GM18520 (cell line): ENCODE measurements around the gene GCNT3.

Experiments
- ATAC-seq: cut with Tn5 transposase; IDR thresholded peaks from one replicate; pipeline ENCODE4 v1.9.1; 2021; ENCODE audit not compliant: unreplicated experiment

Gene GCNT3

GRCh38 chr15:59611276-59612260, at the start of gene GCNT3:
TSS of gene GCNT3 (plus strand) at chr15:59611783. CDS start at chr15:59618239, 6,456 bp downstream.
- ATAC-seq = no peak

- no peak for ATAC-seq
These were observed 49.0 kb upstream of the GCNT3 start for GRCh38 chr15:59562448-59563186.

DNA sequence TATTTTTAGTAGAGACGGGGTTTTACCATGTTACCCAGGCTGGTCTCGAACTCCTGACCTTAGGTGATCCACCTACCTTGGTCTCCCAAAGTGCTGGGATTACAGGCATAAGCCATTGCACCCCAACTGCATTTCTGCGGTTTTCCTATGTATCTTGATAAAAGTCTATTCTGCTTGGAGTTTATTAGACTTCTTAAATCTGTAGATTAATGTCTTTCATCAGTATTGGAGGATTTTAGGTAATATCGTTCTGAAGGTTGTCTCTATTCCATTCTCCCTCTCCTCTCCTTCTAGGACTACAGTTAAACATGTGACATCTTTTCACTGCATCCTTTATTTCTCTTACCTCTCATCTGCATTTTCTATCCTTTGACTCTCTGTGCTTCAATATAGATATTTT, 46.3 kb upstream of the GCNT3 start:
- no peak for ATAC-seq

- ATAC-seq = no peak
These were observed 44.3 kb upstream of the GCNT3 start for GRCh38 chr15:59567324-59567723.

DNA sequence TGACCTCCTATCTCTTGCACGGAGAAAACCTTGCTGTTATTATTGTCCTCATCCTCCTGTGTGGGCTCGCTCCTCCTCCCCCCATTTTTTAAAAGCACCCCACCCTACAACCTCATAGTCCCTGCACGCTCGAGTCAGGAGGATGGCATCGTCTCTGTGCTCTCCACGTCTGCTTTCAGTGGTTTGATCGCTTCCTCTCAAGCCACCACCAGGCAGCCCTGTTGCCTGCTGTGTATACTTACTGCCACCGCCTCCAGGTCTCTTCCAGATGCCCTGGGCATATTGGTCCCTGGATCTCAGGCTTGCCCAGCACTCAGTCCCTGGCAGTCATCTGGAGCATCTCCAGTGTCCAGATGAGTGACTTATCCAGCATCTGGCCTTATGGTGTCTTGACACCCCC, 42.1 kb upstream of the GCNT3 start:
- no peak for ATAC-seq

DNA sequence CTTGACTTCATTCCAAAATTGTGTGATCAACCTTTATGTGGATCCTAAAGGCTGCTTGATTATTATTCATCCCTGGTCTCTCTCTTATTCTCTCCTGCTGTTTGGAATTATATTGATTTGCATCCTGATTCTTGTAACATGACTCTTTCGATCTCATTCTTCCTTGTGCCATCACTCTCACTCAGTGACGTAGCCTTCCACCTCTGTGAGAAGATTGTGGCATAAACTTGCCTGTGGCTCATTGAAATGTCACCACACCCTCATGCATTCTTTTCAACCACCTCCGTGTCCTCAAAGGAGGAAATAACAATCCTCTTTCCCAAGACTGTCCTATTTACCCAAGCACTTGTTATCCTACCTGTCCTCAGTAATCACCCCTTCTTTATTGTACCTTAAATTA, 41.3 kb upstream of the GCNT3 start:
- ATAC-seq = no peak

DNA sequence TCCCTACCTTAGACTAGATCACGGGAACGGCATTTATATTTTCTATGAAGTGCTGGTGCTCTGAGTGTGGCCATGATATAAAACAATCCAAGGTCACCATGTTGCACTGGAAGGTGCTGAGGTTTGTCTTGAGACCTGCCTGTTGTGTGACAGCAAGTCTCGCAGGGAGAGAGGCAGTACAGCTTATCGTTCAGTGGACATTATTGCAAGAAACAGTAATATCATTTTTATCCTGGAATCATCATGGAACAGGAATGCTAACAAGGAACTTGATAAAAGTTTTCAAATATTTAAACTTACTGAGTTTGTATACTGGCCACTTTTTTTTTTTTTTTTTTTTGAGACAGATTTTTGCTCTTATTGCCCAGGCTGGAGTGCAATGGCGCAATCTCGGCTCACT, 40.0 kb upstream of the GCNT3 start:
- no peak for ATAC-seq

GRCh38 chr15:59583088-59583487, 28.5 kb upstream of the GCNT3 start:
- no peak for ATAC-seq

DNA sequence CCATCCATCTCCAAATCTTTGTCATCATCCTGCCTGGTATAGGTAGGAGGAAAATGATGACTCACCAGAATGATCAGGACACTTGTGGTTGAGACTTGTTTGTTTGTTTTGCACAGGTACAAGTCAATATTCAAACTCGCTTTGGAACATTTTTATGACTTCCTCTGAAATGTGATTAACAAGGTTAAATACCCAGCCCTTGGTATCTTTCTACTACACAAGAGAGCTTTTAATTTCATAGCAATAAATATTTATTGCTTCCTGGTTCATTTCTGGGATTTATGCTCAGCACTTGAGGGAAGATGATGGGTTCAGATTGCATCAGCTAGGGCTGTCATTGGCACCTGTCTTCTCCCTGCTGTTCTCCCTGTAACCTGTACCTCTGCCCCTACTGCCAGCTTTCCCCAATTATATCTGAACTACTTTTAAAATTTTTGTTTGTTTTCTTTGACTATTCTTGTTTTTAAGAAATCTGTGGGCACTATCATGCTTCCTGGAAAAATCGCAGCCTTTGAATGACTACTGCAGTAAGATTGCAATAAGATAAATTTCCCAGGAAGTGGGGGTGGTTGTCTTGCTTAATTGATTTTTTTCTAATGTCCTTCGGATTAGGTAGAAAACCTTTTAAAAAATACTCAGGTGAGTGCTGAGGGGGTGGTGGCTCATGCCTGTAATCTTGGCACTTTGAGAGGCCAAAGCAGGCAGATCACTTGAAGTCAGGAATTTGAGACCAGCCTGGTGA, 24.3 kb upstream of the GCNT3 start:
- ATAC-seq = no peak

GRCh38 chr15:59590027-59590426, 21.6 kb upstream of the GCNT3 start:
- no peak for ATAC-seq

GRCh38 chr15:59591356-59591755, 20.2 kb upstream of the GCNT3 start:
- no peak for ATAC-seq

- no peak for ATAC-seq
These were observed 17.1 kb upstream of the GCNT3 start for GRCh38 chr15:59594493-59594942.

- no peak for ATAC-seq
These were observed 16.6 kb upstream of the GCNT3 start for GRCh38 chr15:59594991-59595390.

DNA sequence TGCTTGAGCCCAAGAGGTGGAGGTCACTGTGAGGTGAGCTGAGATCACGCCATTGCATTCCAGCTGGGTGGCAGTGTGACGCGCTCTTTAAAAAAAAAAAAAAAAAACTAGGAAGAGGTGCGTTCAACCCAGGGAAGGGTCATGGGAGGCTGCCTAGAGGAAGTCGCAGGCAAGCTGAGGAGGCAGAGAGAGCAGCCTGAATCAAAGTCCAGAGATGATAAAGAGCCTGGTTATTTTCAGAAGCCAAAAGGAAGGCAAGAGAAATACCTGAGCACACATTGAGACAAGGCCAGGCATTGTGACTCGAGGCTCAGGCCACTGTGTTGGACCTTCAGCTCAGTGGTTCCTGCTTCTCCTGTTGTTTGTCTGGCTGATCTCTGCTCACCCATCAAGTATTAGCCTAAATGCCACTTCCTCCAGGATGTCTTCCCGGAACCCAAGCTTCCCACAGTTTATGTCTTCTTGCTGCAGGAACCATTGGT, 16.1 kb upstream of the GCNT3 start:
- no peak for ATAC-seq

GRCh38 chr15:59596640-59597039, 14.9 kb upstream of the GCNT3 start:
- no peak for ATAC-seq

GRCh38 chr15:59598461-59598860, 13.1 kb upstream of the GCNT3 start:
- no peak for ATAC-seq

GRCh38 chr15:59605994-59606393, 5.6 kb upstream of the GCNT3 start:
- ATAC-seq = no peak

DNA sequence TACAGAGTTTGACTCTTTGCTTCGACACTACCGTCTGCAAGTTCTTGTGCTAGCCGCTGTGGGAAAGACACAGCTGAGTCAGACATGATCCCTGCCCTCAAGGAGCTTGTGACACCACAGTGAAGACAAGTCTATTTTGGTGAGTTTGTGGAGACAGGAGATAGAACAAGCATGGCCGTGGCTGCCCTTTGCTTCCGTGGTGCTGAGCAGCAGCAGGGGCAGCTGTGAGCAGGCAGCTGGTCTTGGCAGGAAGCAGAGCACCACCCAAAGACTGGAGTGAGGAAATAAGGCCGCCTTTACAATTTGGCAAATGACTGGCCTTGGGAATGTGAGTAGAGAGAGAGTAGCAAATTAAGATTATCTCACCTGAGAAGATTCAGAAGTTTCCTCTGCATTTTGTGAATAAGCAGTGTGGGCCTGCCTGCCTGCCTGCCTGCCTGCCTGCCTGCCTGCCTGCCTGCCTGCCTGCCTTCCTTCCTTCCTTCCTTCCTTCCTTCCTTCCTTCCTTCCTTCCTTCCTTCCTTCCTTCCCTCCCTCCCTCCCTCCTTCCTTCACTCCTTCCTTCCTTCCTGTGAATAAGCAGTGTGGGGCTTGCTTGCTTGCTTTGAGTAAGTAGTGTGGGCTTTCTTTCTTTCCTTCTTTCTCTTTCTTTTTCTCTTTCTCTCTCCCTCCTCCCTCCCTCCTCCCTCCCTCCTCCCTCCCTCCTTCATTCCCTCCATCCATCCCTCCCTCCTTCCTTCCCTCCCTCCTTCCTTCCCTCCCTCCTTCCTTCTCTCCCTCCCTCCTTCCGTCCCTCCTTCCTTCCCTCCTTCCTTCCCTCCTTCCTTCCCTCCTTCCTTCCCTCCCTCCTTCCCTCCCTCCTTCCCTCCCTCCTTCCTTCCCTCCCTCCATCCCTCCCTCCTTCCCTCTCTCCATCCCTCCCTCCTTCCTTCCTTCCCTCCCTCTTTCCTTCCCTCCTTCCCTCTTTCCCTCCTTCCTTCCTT, 1.6 kb upstream of the GCNT3 start:
- no peak for ATAC-seq

GRCh38 chr15:59614153-59614552, 2.6 kb downstream of the GCNT3 start:
- ATAC-seq = no peak

DNA sequence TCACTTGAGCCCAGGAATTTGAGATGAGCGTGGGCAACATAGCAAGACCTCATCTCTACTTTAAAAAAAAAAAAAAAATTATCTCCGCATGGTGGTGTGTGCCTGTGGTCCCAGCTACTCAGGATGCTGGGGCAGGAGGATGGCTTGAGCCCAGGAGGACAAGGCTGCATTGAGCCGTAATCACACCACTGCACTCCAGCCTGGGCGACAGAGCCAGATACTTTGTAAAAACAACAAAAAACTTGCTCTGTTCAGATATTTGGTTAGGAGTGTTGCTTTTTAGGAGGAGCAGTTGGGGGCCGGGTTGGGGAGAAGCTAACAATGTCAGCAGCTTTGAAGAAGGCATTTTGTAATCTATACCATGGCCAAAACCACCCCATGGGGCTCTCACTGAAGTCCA, 4.1 kb downstream of the GCNT3 start:
- ATAC-seq = no peak
